H9 (cell line): ENCODE results near the gene ZNF235. TPM values are rescaled to one million over a fixed set of nuclear protein-coding genes. Genes with fewer than 3 reads are reported as not detected.

ENCODE experiments used
- DNase-seq: peaks from one replicate; pipeline ENCODE4 v3.0.0-alpha.2; 2017
- H2AFZ ChIP-seq: one replicate; pipeline ENCODE4 v1.6.1; 2013; ENCODE audit warnings: mild to moderate bottlenecking, low read length, control low read depth, moderate library complexity
- H2AK5ac ChIP-seq: 2 replicates; pipeline ENCODE4 v1.6.1; 2013; ENCODE audit warnings: low read length, control low read depth, mixed read lengths; ENCODE audit not compliant: insufficient read length
- H2BK120ac ChIP-seq: one replicate; pipeline ENCODE4 v1.6.1; 2013; ENCODE audit warnings: low read depth, mild to moderate bottlenecking, low read length, control low read depth, inconsistent platforms; ENCODE audit not compliant: poor library complexity, severe bottlenecking
- H2BK12ac ChIP-seq: 2 replicates; pipeline ENCODE4 v1.6.1; 2013; ENCODE audit warnings: low read length, control low read depth, mixed read lengths, low read depth; ENCODE audit not compliant: insufficient read length
- H2BK15ac ChIP-seq: 2 replicates; pipeline ENCODE4 v1.6.1; 2013; ENCODE audit warnings: low read depth, low read length, control low read depth
- H2BK20ac ChIP-seq: one replicate; pipeline ENCODE4 v1.6.1; 2013; ENCODE audit warnings: low read depth, mild to moderate bottlenecking, low read length, control low read depth, inconsistent platforms; ENCODE audit not compliant: poor library complexity, severe bottlenecking
- H2BK5ac ChIP-seq: 2 replicates; pipeline ENCODE4 v1.6.1; 2013; ENCODE audit warnings: low read length, control low read depth, mixed read lengths; ENCODE audit not compliant: insufficient read length
- H3K14ac ChIP-seq: 2 replicates; pipeline ENCODE4 v1.6.1; 2013; ENCODE audit warnings: low read length, control low read depth; ENCODE audit not compliant: insufficient read depth
- H3K18ac ChIP-seq: 2 replicates; pipeline ENCODE4 v1.6.1; 2013; ENCODE audit warnings: low read depth, mild to moderate bottlenecking, mixed read lengths, low read length, control low read depth; ENCODE audit not compliant: insufficient read length
- H3K23ac ChIP-seq: 2 replicates; pipeline ENCODE4 v1.6.1; 2013; ENCODE audit warnings: low read length, control low read depth, mixed read lengths, low read depth; ENCODE audit not compliant: insufficient read length
- H3K23me2 ChIP-seq: 2 replicates; pipeline ENCODE4 v1.6.1; 2013; ENCODE audit warnings: low read depth, mild to moderate bottlenecking, mixed read lengths, low read length, control low read depth; ENCODE audit not compliant: insufficient read length, poor library complexity, severe bottlenecking
- H3K27ac ChIP-seq: 2 replicates; pipeline ENCODE4 v1.5.1; 2013; ENCODE audit warnings: low read length, control low read depth, mixed read lengths, low read depth; ENCODE audit not compliant: insufficient read length
- H3K27me3 ChIP-seq: 2 replicates; pipeline ENCODE4 v1.6.1; 2013; ENCODE audit warnings: low read length, control low read depth, inconsistent platforms; ENCODE audit not compliant: insufficient read depth
- H3K4ac ChIP-seq: 2 replicates; pipeline ENCODE4 v1.6.1; 2013; ENCODE audit warnings: low read depth, mild to moderate bottlenecking, control low read depth, inconsistent platforms, low read length, moderate library complexity
- H3K4me1 ChIP-seq: 2 replicates; pipeline ENCODE4 v1.6.1; 2013; ENCODE audit warnings: low read length, control low read depth, inconsistent platforms; ENCODE audit not compliant: insufficient read depth
- H3K4me2 ChIP-seq: 2 replicates; pipeline ENCODE4 v1.6.1; 2013; ENCODE audit warnings: low read length, control low read depth, mixed read lengths; ENCODE audit not compliant: insufficient read length, insufficient read depth
- H3K56ac ChIP-seq: 2 replicates; pipeline ENCODE4 v1.6.1; 2013; ENCODE audit warnings: low read depth, mild to moderate bottlenecking, mixed read lengths, low read length, control low read depth; ENCODE audit not compliant: insufficient read length
- H3K79me1 ChIP-seq: 2 replicates; pipeline ENCODE4 v1.6.1; 2013; ENCODE audit warnings: low read depth, mild to moderate bottlenecking, moderate library complexity, low read length, control low read depth, inconsistent platforms; ENCODE audit not compliant: insufficient read depth, poor library complexity, severe bottlenecking
- H3K79me2 ChIP-seq: 2 replicates; pipeline ENCODE4 v1.6.1; 2013; ENCODE audit warnings: low read length, control low read depth, inconsistent platforms; ENCODE audit not compliant: insufficient read depth
- H3K9ac ChIP-seq: 2 replicates; pipeline ENCODE4 v1.6.1; 2013; ENCODE audit warnings: low read length, control low read depth, mixed read lengths; ENCODE audit not compliant: insufficient read length; ENCODE audit errors: extremely low read depth
- H3K9me3 ChIP-seq: one replicate; pipeline ENCODE4 v1.6.1; 2013; ENCODE audit warnings: low read depth, low read length, inconsistent platforms; ENCODE audit not compliant: control insufficient read depth
- H3T11ph ChIP-seq: one replicate; pipeline ENCODE4 v1.6.1; 2013; ENCODE audit warnings: mild to moderate bottlenecking, low read length, control low read depth, inconsistent platforms
- H4K20me1 ChIP-seq: one replicate; pipeline ENCODE4 v1.6.1; 2013; ENCODE audit not compliant: control insufficient read depth, insufficient read length, insufficient read depth
- H4K5ac ChIP-seq: 2 replicates; pipeline ENCODE4 v1.6.1; 2013; ENCODE audit warnings: low read depth, mild to moderate bottlenecking, mixed read lengths, low read length, control low read depth; ENCODE audit not compliant: insufficient read length
- H4K8ac ChIP-seq: replicated peaks from 2 replicates; pipeline ENCODE4 v1.6.1; 2013; ENCODE audit warnings: low read length, control low read depth, mixed read lengths, low read depth; ENCODE audit not compliant: insufficient read length
- H4K91ac ChIP-seq: 2 replicates; pipeline ENCODE4 v1.6.1; 2013; ENCODE audit warnings: low read depth, mild to moderate bottlenecking, moderate library complexity, mixed read lengths, low read length, control low read depth; ENCODE audit not compliant: insufficient read length
- H3K27ac Mint-ChIP-seq, 3 experiments: 2 replicates in 2 of 3; 3 replicates in 1 of 3; pipeline ENCODE4 v1.8.0; 2020 to 2021; ENCODE audit warnings: mixed read lengths in 3 of 3, mild to moderate bottlenecking in 1 of 3, moderate library complexity in 1 of 3
- H3K27me3 Mint-ChIP-seq: 2 replicates; pipeline ENCODE4 v1.8.0; 2021; ENCODE audit warnings: low read depth, mild to moderate bottlenecking, moderate library complexity, mixed read lengths
- H3K36me3 Mint-ChIP-seq, 3 experiments: 2 replicates in 2 of 3; 3 replicates in 1 of 3; pipeline ENCODE4 v1.8.0; 2020 to 2021; ENCODE audit warnings: low read depth in 3 of 3, mixed read lengths in 3 of 3; ENCODE audit not compliant: insufficient read depth in 1 of 3
- H3K4me1 Mint-ChIP-seq, 2 experiments: 2 replicates each; pipeline ENCODE4 v1.8.0; 2020; ENCODE audit warnings: mixed read lengths in 2 of 2
- H3K4me3 Mint-ChIP-seq, 2 experiments: 2 replicates in 1 of 2; 3 replicates in 1 of 2; pipeline ENCODE4 v1.8.0; 2020 to 2021; ENCODE audit warnings: mild to moderate bottlenecking in 2 of 2, mixed read lengths in 2 of 2, moderate library complexity in 1 of 2
- H3K9me3 Mint-ChIP-seq, 2 experiments: 2 replicates in 1 of 2; 3 replicates in 1 of 2; pipeline ENCODE4 v1.8.0; 2020; ENCODE audit warnings: mild to moderate bottlenecking in 2 of 2, mixed read lengths in 2 of 2, moderate library complexity in 1 of 2
- WGBS: extraction: QIAGEN DNeasy Blood & Tissue Kit; methylation state at CpG from one replicate; pipeline ENCODE4 v1.1.7; 2013; ENCODE audit warnings: missing lambda C conversion rate, low lambda C conversion rate, mixed read lengths; ENCODE audit not compliant: insufficient read length; ENCODE audit errors: extremely low coverage; 5-methylcytosine and 5-hydroxymethylcytosine counted together
- total RNA-seq: library from RNA; stranded (reverse); gene quantifications from 2 replicates; pipeline ENCODE4 v1.2.1, GENCODE V29; 2021
- TF ChIP-seq, protein P1 (sequence below): fragments of 200-600 bp; sonication (generic); conservative IDR thresholded peaks from 3 replicates; pipeline ENCODE4 v1.8.0; 2021; ENCODE audit warnings: antibody characterized with exemption, mild to moderate bottlenecking

The ZNF235 gene
- total RNA-seq, 1 experiment from 2014 or later: 6.6 TPM

DNA sequence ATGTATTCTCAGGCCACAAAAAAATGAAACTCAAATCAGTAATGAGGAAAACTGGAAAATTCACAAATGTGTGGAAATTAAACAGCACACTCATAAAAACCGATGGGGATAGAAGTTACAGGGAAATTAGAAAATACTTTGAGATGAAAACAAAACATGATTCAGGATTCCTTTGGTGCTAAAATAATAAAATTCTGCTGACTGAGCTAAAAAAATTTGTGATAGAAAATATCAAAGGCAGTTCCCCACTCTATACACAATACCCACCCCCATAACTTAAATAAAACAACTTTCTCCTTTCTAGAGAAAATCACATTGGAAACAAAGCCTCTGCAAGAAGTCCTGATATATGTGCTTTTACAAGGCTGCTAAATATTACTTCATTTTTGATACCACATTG, 46.7 kb downstream of the ZNF235 start:
- H3K9me3 Mint-ChIP-seq: peaks cover 51 to 57% of the 10 kb centered on the region in 2 experiments
- no peak overlapping the region for H2BK120ac ChIP-seq

More for the DNA sequence above, 46.7 kb downstream of the ZNF235 start:
- H2AFZ ChIP-seq: no peak overlapping the region
- H3K4me3 Mint-ChIP-seq: no peak overlapping the region
- WGBS: no CpG with 5 or more reads among the region's 1 CpG
- TF ChIP-seq, protein P1, sequence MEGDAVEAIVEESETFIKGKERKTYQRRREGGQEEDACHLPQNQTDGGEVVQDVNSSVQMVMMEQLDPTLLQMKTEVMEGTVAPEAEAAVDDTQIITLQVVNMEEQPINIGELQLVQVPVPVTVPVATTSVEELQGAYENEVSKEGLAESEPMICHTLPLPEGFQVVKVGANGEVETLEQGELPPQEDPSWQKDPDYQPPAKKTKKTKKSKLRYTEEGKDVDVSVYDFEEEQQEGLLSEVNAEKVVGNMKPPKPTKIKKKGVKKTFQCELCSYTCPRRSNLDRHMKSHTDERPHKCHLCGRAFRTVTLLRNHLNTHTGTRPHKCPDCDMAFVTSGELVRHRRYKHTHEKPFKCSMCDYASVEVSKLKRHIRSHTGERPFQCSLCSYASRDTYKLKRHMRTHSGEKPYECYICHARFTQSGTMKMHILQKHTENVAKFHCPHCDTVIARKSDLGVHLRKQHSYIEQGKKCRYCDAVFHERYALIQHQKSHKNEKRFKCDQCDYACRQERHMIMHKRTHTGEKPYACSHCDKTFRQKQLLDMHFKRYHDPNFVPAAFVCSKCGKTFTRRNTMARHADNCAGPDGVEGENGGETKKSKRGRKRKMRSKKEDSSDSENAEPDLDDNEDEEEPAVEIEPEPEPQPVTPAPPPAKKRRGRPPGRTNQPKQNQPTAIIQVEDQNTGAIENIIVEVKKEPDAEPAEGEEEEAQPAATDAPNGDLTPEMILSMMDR: no peak
- H3K79me1 ChIP-seq: no peaks in the 10 kb centered on the region
- H3K14ac ChIP-seq: no peak overlapping the region
- no peak overlapping the region for H3K4ac ChIP-seq
- H3K23ac ChIP-seq: no peak overlapping the region
- H4K5ac ChIP-seq: no peak overlapping the region
- no peak overlapping the region for H3K4me2 ChIP-seq
- no peak overlapping the region for H2BK15ac ChIP-seq
- H4K20me1 ChIP-seq: no peaks in the 10 kb centered on the region
- H3K27ac Mint-ChIP-seq: no peak overlapping the region
- no peak overlapping the region for H3K56ac ChIP-seq
- H3K23me2 ChIP-seq: peaks cover 8% of the 10 kb centered on the region
- H4K8ac ChIP-seq: no peak overlapping the region
- H3K27ac ChIP-seq: no peak overlapping the region
- no peak overlapping the region for H3K9ac ChIP-seq
- no peak overlapping the region for H2BK12ac ChIP-seq
- H3K18ac ChIP-seq: no peak overlapping the region
- peaks cover 9 to 19% (median 13%) of the 10 kb centered on the region in 3 experiments; a peak in 6 of 7 replicates for H3K36me3 Mint-ChIP-seq
- no peak overlapping the region for H3T11ph ChIP-seq
- no peak overlapping the region for H2AK5ac ChIP-seq
- no peak overlapping the region for H4K91ac ChIP-seq
- DNase-seq: no peak
- no peaks in the 10 kb centered on the region for H3K27me3 Mint-ChIP-seq
- peaks cover 7 to 8% of the 10 kb centered on the region in 2 experiments for H3K4me1 Mint-ChIP-seq
- no peaks in the 10 kb centered on the region for H3K4me1 ChIP-seq
- no peak overlapping the region for H2BK20ac ChIP-seq
- peaks cover 5% of the 10 kb centered on the region for H3K9me3 ChIP-seq
- H3K79me2 ChIP-seq: no peaks in the 10 kb centered on the region; the same call in 1 of the 2 replicates
- no peaks in the 10 kb centered on the region for H3K27me3 ChIP-seq
- no peak overlapping the region for H2BK5ac ChIP-seq
